Endothelial cell of umbilical vein (primary cell): ENCODE measurements around the gene FOXJ1. TPM values are rescaled to one million over a fixed set of nuclear protein-coding genes. Genes with fewer than 3 reads are reported as not detected.

Source experiments
- Bru-seq: library from RNA; stranded (reverse); fragments of 400-500 nt; gene quantifications from one replicate; lab custom pipeline; 2021; lab: Mats Ljungman, UMichigan
- BruChase-seq, 2 experiments: library from RNA; stranded (reverse); fragments of 400-500 nt; gene quantifications; one replicate each; lab custom pipeline; 2021; lab: Mats Ljungman, UMichigan
- BruUV-seq: library from RNA; stranded (reverse); fragments of 400-500 nt; replicated peaks from 2 replicates; lab custom pipeline; 2021; lab: Mats Ljungman, UMichigan
- CTCF ChIA-PET: fragments of 300-600, 350-600 bp; sonication (Branson Sonifier 250); formaldehyde crosslinking; loops from one replicate; lab custom pipeline; 2021; ENCODE audit warnings: antibody characterized with exemption, inconsistent platforms; lab: Charles Lee
- POLR2A ChIA-PET: fragments of 300-600, 350-600 bp; sonication (Branson Sonifier 250); formaldehyde crosslinking; loops from one replicate; lab custom pipeline; 2021; ENCODE audit warnings: antibody characterized with exemption, inconsistent platforms; lab: Charles Lee
- DNase-seq: peaks from one replicate; pipeline ENCODE4 v3.0.0-alpha.2; 2011; ENCODE audit warnings: low read depth, low spot score
- FAIRE-seq: peaks from 2 replicates; lab custom pipeline; 2011; peaks lifted over from hg19 to GRCh38; lab: Jason Lieb, UNC
- H2AFZ ChIP-seq: 2 replicates; pipeline ENCODE4 v1.6.0; 2012; ENCODE audit warnings: low read depth, low read length, control low read depth, inconsistent platforms
- H3K27ac ChIP-seq: 2 replicates; pipeline ENCODE4 v1.5.1; 2011; ENCODE audit warnings: low read depth, mild to moderate bottlenecking, control low read depth, low read length, moderate library complexity; ENCODE audit not compliant: insufficient read depth
- H3K27me3 ChIP-seq, 2 experiments: 2 replicates each; pipeline versions ENCODE4 v1.6.0 to v1.6.1; 2011; ENCODE audit warnings: low read length in 2 of 2, mixed read lengths in 1 of 2; ENCODE audit not compliant: control insufficient read depth in 2 of 2, insufficient read depth in 2 of 2
- H3K36me3 ChIP-seq, 2 experiments: 2 replicates in 1 of 2; 3 replicates in 1 of 2; pipeline ENCODE4 v1.5.1; 2011; ENCODE audit warnings: low read length in 2 of 2, mild to moderate bottlenecking in 1 of 2, moderate library complexity in 1 of 2; ENCODE audit not compliant: control insufficient read depth in 2 of 2, insufficient read depth in 2 of 2; ENCODE audit errors: extremely low read depth in 1 of 2
- H3K4me1 ChIP-seq: 3 replicates; pipeline ENCODE4 v1.5.1; 2011; ENCODE audit warnings: mild to moderate bottlenecking, low read length; ENCODE audit not compliant: control insufficient read depth, insufficient read depth; ENCODE audit errors: extremely low read depth
- H3K4me2 ChIP-seq: 2 replicates; pipeline ENCODE4 v1.6.1; 2011; ENCODE audit warnings: low read length, control low read depth, mixed read lengths; ENCODE audit not compliant: insufficient read depth
- H3K4me3 ChIP-seq, 3 experiments: fragments of 200-600 bp in 1 of 3; sonication (generic), shearing (Covaris generic) in 1 of 3; replicated peaks in 1 of 3; 2 replicates each; pipeline ENCODE4 v1.5.1; 2011 to 2016; ENCODE audit warnings: control low read depth in 3 of 3, low read length in 3 of 3, mild to moderate bottlenecking in 2 of 3, inconsistent platforms in 1 of 3, low read depth in 1 of 3, moderate library complexity in 1 of 3; ENCODE audit not compliant: insufficient read depth in 1 of 3
- H3K79me2 ChIP-seq: 2 replicates; pipeline ENCODE4 v1.6.0; 2012; ENCODE audit warnings: low read length, inconsistent platforms; ENCODE audit not compliant: control insufficient read depth, insufficient read depth
- H3K9ac ChIP-seq: replicated peaks from 2 replicates; pipeline ENCODE3; 2011; ENCODE audit warnings: low read length, control low read depth; ENCODE audit not compliant: insufficient read depth; ENCODE audit errors: extremely low read depth
- H3K9me1 ChIP-seq: replicated peaks from 3 replicates; pipeline ENCODE4 v1.6.0; 2011; ENCODE audit warnings: mild to moderate bottlenecking, low read length; ENCODE audit not compliant: control insufficient read depth, insufficient read depth; ENCODE audit errors: extremely low read depth
- H3K9me3 ChIP-seq: replicated peaks from 2 replicates; pipeline ENCODE4 v1.5.1; 2012; ENCODE audit warnings: low read length, inconsistent platforms; ENCODE audit not compliant: control insufficient read depth, insufficient read depth
- H4K20me1 ChIP-seq: replicated peaks from 2 replicates; pipeline ENCODE3; 2011; ENCODE audit warnings: mild to moderate bottlenecking, low read length; ENCODE audit not compliant: control insufficient read depth, insufficient read depth; ENCODE audit errors: extremely low read depth
- CTCF ChIP-seq, 2 donors: IDR thresholded peaks; 1 replicate in 1 of 2; 2 replicates in 1 of 2; pipeline ENCODE4 v1.5.1; 2011; ENCODE audit warnings: low read length in 2 of 2, mild to moderate bottlenecking in 2 of 2, moderate library complexity in 2 of 2, control low read depth in 1 of 2, inconsistent platforms in 1 of 2, low read depth in 1 of 2; ENCODE audit not compliant: insufficient read depth in 1 of 2; ENCODE audit errors: extremely low read depth in 1 of 2
- EZH2 ChIP-seq: IDR thresholded peaks from 2 replicates; pipeline ENCODE4 v1.6.1; 2012; ENCODE audit warnings: borderline replicate concordance, low read depth, mild to moderate bottlenecking, moderate library complexity, low read length, inconsistent platforms; ENCODE audit not compliant: severe bottlenecking
- FOS ChIP-seq: IDR thresholded peaks from 2 replicates; pipeline ENCODE4 v1.6.1; 2011; ENCODE audit warnings: mild to moderate bottlenecking, low read length, moderate library complexity, borderline replicate concordance; ENCODE audit not compliant: insufficient read depth
- GATA2 ChIP-seq: IDR thresholded peaks from 2 replicates; pipeline ENCODE4 v1.7.0; 2011; ENCODE audit warnings: low read depth, mild to moderate bottlenecking, moderate library complexity, mixed read lengths, low read length; ENCODE audit not compliant: insufficient read length, insufficient read depth
- JUN ChIP-seq: IDR thresholded peaks from 2 replicates; pipeline ENCODE4 v1.6.1; 2011; ENCODE audit warnings: borderline replicate concordance, low read depth; ENCODE audit not compliant: insufficient read length, insufficient read depth
- MYC ChIP-seq: IDR thresholded peaks from one replicate; pipeline ENCODE4 v1.6.1; 2011; ENCODE audit warnings: mild to moderate bottlenecking, low read depth, low read length
- POLR2A ChIP-seq: IDR thresholded peaks from 2 replicates; pipeline ENCODE4 v1.6.1; 2012; ENCODE audit warnings: low read depth, mild to moderate bottlenecking, control low read depth, low read length
- POLR2AphosphoS5 ChIP-seq: IDR thresholded peaks from 2 replicates; pipeline ENCODE4 v1.6.1; 2012; ENCODE audit warnings: low read depth, mild to moderate bottlenecking, control low read depth, low read length, moderate library complexity; ENCODE audit not compliant: insufficient read depth
- dilution Hi-C: fragments of 300-500 bp; cut with MboI; formaldehyde crosslinking; loops from one replicate; pipeline ENCODE4 v1.15.0; 2019; ENCODE audit warnings: low sequenced_read_pairs; ENCODE audit not compliant: extremely low pct_ligation_motif_present
- intact Hi-C: fragments of 100-400 bp; cut with micrococcal nuclease; formaldehyde crosslinking; loops from one replicate; pipeline ENCODE4 v1.10.0; 2022
- long read RNA-seq: library from polyadenylated mRNA; stranded (forward); transcript quantifications from one replicate; pipeline ENCODE4 v2.0.0, GENCODE V29; 2021
- polyA minus RNA-seq, 3 experiments: library from RNA; depleted of rRNA, polyadenylated mRNA; stranded (reverse); fragments of >200 nt; gene quantifications; 1 replicate in 1 of 3; 2 replicates in 2 of 3; pipeline ENCODE4 v1.2.3, GENCODE V29; 2011
- polyA plus RNA-seq, 4 experiments: library from polyadenylated mRNA; depleted of rRNA in 3 of 4; stranded (reverse) in 3 of 4; unstranded in 1 of 4; fragments of >200 nt; gene quantifications; 2 replicates each; pipeline versions ENCODE4 v1.2.1 to v1.2.3, GENCODE V29; 2011 to 2012; ENCODE audit warnings: missing spikeins in 1 of 4
- total RNA-seq: library from RNA; stranded (reverse); gene quantifications from 2 replicates; pipeline ENCODE4 v1.2.3, GENCODE V29; 2021
- TF ChIP-seq, protein P1 (sequence below): IDR thresholded peaks from 2 replicates; pipeline ENCODE4 v1.6.1; 2011; ENCODE audit not compliant: insufficient read depth, insufficient read length

Gene FOXJ1
- total RNA-seq: not detected in 2 replicates
- polyA plus RNA-seq: not detected in 2 replicates
- polyA plus RNA-seq (2011; cell fraction: cytosol; rRNA removed): not detected in 2 replicates
- polyA plus RNA-seq (2011; cell fraction: nucleus; rRNA removed): not detected in 2 replicates
- polyA plus RNA-seq (2012): not detected in 2 replicates
- polyA minus RNA-seq: not detected in 2 replicates
- not detected for polyA minus RNA-seq (2011; cell fraction: cytosol; rRNA and poly(A)+ RNA removed)
- not detected in 2 replicates for polyA minus RNA-seq (2011; cell fraction: nucleus; rRNA and poly(A)+ RNA removed)
- Bru-seq, nascent RNA: not detected
- not detected for BruChase-seq, experiment 1, labeled RNA remaining after a 6-hour chase
- BruChase-seq, experiment 2, labeled RNA remaining after a 2-hour chase: not detected
- long read RNA-seq: 0 reads

- Histone ChIP-seq H3K9me1 (no peaks in the 10 kb centered on the region), H3K4me2 (peak within 1 kb of the TSS; percentile 68), H3K27ac (no peak within 1 kb of the TSS), H3K9me3 (no peaks in the 10 kb centered on the region), H3K4me1 (peaks cover 19% of the 10 kb centered on the region), H3K27me3 (peaks cover 16 to 22% of the 10 kb centered on the region in 2 experiments), H2AFZ (peak within 1 kb of the TSS; percentile 74), H3K36me3 (no peaks in the 10 kb centered on the region), H3K4me3 (peak within 1 kb of the TSS in 2 of 3 experiments; percentile 39 to 56), H4K20me1 (no peaks in the 10 kb centered on the region), H3K79me2 (no peaks in the 10 kb centered on the region), H3K9ac (no peak within 1 kb of the TSS)
- BruUV-seq: no TSS peak
- dilution Hi-C loops: no loop called here
- DNase-seq (peak; percentile 95), FAIRE-seq (peak; percentile 84)
- no peak for TF ChIP-seq FOS
- TF ChIP-seq CTCF (IDR thresholded peaks at IDR 0.05; ENCODE audit: extremely low read depth in 1 of 2, insufficient read depth in 1 of 2, low read depth in 1 of 2, low read length in 2 of 2): no peak
- no peak for TF ChIP-seq POLR2AphosphoS5
- no peak for TF ChIP-seq GATA2
- TF ChIP-seq, protein P1, sequence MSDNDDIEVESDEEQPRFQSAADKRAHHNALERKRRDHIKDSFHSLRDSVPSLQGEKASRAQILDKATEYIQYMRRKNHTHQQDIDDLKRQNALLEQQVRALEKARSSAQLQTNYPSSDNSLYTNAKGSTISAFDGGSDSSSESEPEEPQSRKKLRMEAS: no peak
- TF ChIP-seq JUN: no peak
- TF ChIP-seq EZH2: no peak
- no peak for TF ChIP-seq MYC
- TF ChIP-seq POLR2A: no peak
- ChIA-PET CTCF (interaction anchor here (1.1 to 3.7 kb wide), 6 partner anchors 9 to 138 kb away, joined by 3 to 24 read pairs (median 10); no protein-coding TSS in a partner anchor), POLR2A (no interaction called here)
- intact Hi-C loops: no loop called here
Observed at GRCh38 chr17:76141212-76142038, at the start of gene FOXJ1. Gene FOXJ1 (minus strand): TSS chr17:76141245. CDS start chr17:76140395, 850 bp downstream.
